Pancreas (tissue), 10 donors: ENCODE data around the gene ST3GAL4. TPM values are rescaled to one million over a fixed set of nuclear protein-coding genes. Genes with fewer than 3 reads are reported as not detected.
"Not testable (repeated sequence)": the region's sequence is repeated elsewhere in the genome, so short reads cannot be mapped to it uniquely, and the experiment has no call there.

Source experiments
- ATAC-seq, 4 donors: fragments of 200-7000 bp; cut with Tn5 transposase; one replicate each; pipeline versions ENCODE4 v1.8.0 to v1.9.1; 2020; ENCODE audit warnings: mild to moderate bottlenecking in 4 of 4, moderate library complexity in 4 of 4
- DNase-seq, 6 donors: peaks; one replicate each; pipeline ENCODE4 v3.0.0-alpha.2; 2020
- FAIRE-seq: peaks from 2 replicates; lab custom pipeline; 2012; peaks lifted over from hg19 to GRCh38; lab: Jason Lieb, UNC
- H3K27ac ChIP-seq, 4 donors: fragments of 200-600 bp; sonication (generic); 1 replicate in 3 of 4; 2 replicates in 1 of 4; pipeline versions ENCODE4 v1.5.0 to v1.8.0; 2020
- H3K27me3 ChIP-seq, 4 donors: fragments of 200-600 bp; one replicate each; pipeline ENCODE4 v1.8.0; 2021
- H3K36me3 ChIP-seq, 3 donors: fragments of 200-600 bp; sonication (generic) in 1 of 3; one replicate each; pipeline versions ENCODE4 v1.5.0 to v1.8.0; 2020 to 2021
- H3K4me1 ChIP-seq, 3 donors: fragments of 200-600 bp; one replicate each; pipeline ENCODE4 v1.8.0; 2021
- H3K4me3 ChIP-seq, 4 donors: fragments of 200-600 bp; sonication (generic) in 2 of 4; one replicate each; pipeline versions ENCODE4 v1.5.0 to v1.8.0; 2020 to 2021
- H3K9me3 ChIP-seq, 4 donors: fragments of 200-600 bp; one replicate each; pipeline ENCODE4 v1.8.0; 2021
- WGBS, 2 donors: extraction: QIAGEN DNeasy Blood & Tissue Kit; methylation state at CpG; one replicate each; pipeline ENCODE4 v1.1.7; 2013; 5-methylcytosine and 5-hydroxymethylcytosine counted together
- intact Hi-C, 3 donors: fragments of 100-400 bp; cut with DNase I; formaldehyde crosslinking; loops; one replicate each; pipeline versions ENCODE4 v1.11.1 to v1.14.2; 2022
- polyA plus RNA-seq, 2 donors: library from polyadenylated mRNA; stranded (reverse); fragments of 200-250 nt; gene quantifications; one replicate each; pipeline ENCODE4 v1.2.3, GENCODE V29; 2013
- total RNA-seq, 6 donors: library from RNA; stranded (reverse); fragmentation: NEBNext Ultra II Directional in 4 of 6; extraction: Animal tissue kit (Norgen Biotek cat#: 25700) in 4 of 6; gene quantifications; one replicate each; pipeline versions ENCODE4 v1.2.1 to v1.2.4, GENCODE V29; 2021 to 2023
- TF ChIP-seq, protein P1 (sequence below), 4 donors: fragments of 200-600 bp; sonication (generic) in 3 of 4; IDR thresholded peaks; one replicate each; pipeline versions ENCODE4 v1.5.0 to v1.8.0; 2021; ENCODE audit warnings: antibody characterized with exemption in 4 of 4
- donor health status: healthy with polysubstance abuse.
- donor health status: DM: no; HTN: no; CAD: no; lungs with moderate emphysema.
- donor health status: DM: no; HTN: no; CAD: no.
- donor health status: control.
- donor health status: control.
- donor health status: Bipolar disorder and iron deficiency.
- donor health status: DM: yes; HTN: yes; CAD: no.
- donor health status: DM: no; HTN: no; CAD: no.
- donor health status: DM: no; HTN: no; CAD: no.
- donor health status: DM: yes; HTN: yes; CAD: no.

Gene ST3GAL4
- total and polyA plus RNA-seq, 8 donors, result 2.6 to 12.9 (median 9.4) TPM

GRCh38 chr11:126378763-126379162, 23.3 kb downstream of the ST3GAL4 start:
- 58 to 63% methylated on average over 4 of the region's 4 CpGs for WGBS, 2 donors

GRCh38 chr11:126380909-126381308, 25.4 kb downstream of the ST3GAL4 start:
- Histone ChIP-seq H3K9me3 (no peaks in the 10 kb centered on the region), H3K4me3 (no peak overlapping the region), H3K27me3 (no peaks in the 10 kb centered on the region), H3K4me1 (no peaks in the 10 kb centered on the region), H3K27ac (no peak overlapping the region), H3K36me3 (no peaks in the 10 kb centered on the region)
- 88% methylated on average over 4 of the region's 4 CpGs for WGBS, 2 donors
- intact Hi-C loops, result no loop called here
- DNase-seq (peak in 1 of 6 donors; percentile 34), FAIRE-seq (no peak), ATAC-seq (no peak)
- TF ChIP-seq, protein P1, sequence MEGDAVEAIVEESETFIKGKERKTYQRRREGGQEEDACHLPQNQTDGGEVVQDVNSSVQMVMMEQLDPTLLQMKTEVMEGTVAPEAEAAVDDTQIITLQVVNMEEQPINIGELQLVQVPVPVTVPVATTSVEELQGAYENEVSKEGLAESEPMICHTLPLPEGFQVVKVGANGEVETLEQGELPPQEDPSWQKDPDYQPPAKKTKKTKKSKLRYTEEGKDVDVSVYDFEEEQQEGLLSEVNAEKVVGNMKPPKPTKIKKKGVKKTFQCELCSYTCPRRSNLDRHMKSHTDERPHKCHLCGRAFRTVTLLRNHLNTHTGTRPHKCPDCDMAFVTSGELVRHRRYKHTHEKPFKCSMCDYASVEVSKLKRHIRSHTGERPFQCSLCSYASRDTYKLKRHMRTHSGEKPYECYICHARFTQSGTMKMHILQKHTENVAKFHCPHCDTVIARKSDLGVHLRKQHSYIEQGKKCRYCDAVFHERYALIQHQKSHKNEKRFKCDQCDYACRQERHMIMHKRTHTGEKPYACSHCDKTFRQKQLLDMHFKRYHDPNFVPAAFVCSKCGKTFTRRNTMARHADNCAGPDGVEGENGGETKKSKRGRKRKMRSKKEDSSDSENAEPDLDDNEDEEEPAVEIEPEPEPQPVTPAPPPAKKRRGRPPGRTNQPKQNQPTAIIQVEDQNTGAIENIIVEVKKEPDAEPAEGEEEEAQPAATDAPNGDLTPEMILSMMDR (IDR thresholded peaks at IDR 0.05), result no peak

More at GRCh38 chr11:126378763-126379162, 23.3 kb downstream of the ST3GAL4 start:
- ATAC-seq (no peak), FAIRE-seq (no peak), DNase-seq (no peak)
- H3K36me3 ChIP-seq, result no peaks in the 10 kb centered on the region
- no peaks in the 10 kb centered on the region for H3K4me1 ChIP-seq
- TF ChIP-seq, protein P1 (IDR thresholded peaks at IDR 0.05), result no peak
- no peak overlapping the region for H3K4me3 ChIP-seq
- H3K27me3 ChIP-seq, result no peaks in the 10 kb centered on the region
- H3K27ac ChIP-seq, result no peak overlapping the region
- H3K9me3 ChIP-seq, result no peaks in the 10 kb centered on the region
- intact Hi-C loops, result no loop called here

- DNase-seq, result peak in 1 of 6 donors; percentile 15
- H3K4me3 ChIP-seq, H3K9me3 ChIP-seq, H3K27ac ChIP-seq, FAIRE-seq, H3K36me3 ChIP-seq, H3K4me1 ChIP-seq, intact Hi-C loops, ATAC-seq, H3K27me3 ChIP-seq: not testable (repeated sequence)
- 58 to 82% methylated on average over 4 to 5 of the region's 10 CpGs for WGBS, 2 donors
These were observed 26.5 kb downstream of the ST3GAL4 start for GRCh38 chr11:126381960-126382359.

GRCh38 chr11:126382641-126383040, 27.2 kb downstream of the ST3GAL4 start:
- H3K36me3 ChIP-seq, H3K27me3 ChIP-seq, FAIRE-seq, intact Hi-C loops, H3K9me3 ChIP-seq, H3K4me3 ChIP-seq, H3K4me1 ChIP-seq, H3K27ac ChIP-seq, ATAC-seq: not testable (repeated sequence)
- WGBS, 2 donors, result 91 to 92% methylated on average over 4 of the region's 4 CpGs
- peak in 1 of 6 donors; percentile 42 for DNase-seq

DNA sequence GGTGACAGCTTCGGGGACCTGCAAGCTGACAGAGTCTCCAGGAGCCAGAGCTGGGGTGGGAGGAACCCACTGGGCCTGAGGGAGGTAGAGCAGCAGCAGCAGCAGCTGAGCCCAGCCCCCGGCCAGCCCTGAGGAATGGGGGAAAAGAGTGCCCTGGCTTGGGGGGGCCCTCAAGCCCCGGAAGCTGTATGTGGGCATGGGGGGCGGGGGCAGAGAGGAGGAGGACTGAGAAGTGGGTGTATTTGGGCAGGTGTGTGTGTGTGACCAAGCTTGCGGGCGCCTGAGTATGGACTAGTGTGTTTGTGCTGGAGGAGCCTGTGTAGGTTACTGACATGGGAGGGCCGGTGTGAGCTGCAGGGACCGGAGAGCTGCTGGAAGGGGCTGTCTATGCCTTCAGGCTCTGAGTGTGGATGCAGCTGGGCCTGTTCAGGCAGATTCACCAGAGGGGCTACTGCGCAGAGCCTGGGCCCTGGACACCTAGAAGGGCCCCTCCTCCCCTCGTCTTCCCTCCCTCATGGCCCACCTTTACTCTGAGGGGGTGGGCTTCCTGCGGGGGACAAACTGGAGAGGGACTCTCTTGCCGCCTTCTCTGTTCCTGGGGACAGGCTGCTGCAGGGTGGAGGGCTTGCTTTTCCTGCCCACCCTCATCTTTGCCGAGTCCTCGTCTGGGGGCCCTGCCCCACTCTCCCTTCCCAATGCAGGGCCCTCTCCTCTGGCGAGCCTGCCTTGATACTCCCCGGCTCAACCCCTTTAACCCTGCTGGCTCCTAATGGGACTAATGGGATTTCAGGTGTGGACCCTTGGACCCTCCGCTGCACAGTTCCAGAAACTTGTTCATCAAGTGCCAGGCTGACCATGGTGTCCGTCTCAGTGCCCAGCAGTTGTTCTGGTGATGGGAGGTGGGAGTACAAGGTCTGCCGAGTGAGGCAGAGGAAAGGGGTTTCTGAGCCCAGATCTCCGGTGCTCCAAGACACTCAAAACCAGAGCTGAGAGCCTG, 28.2 kb downstream of the ST3GAL4 start:
- TF ChIP-seq, protein P1 (IDR thresholded peaks at IDR 0.05), result no peak
- ATAC-seq, result no peak

More for the DNA sequence above, 28.2 kb downstream of the ST3GAL4 start:
- intact Hi-C loops, result no loop called here
- FAIRE-seq (no peak), DNase-seq (peak in 1 of 6 donors; percentile 44)
- H3K9me3 ChIP-seq, result no peaks in the 10 kb centered on the region
- no peaks in the 10 kb centered on the region for H3K36me3 ChIP-seq
- H3K4me1 ChIP-seq, result peaks cover 0 to 3% (median 0%) of the 10 kb centered on the region in 3 donors
- H3K27me3 ChIP-seq, result no peaks in the 10 kb centered on the region
- no peak overlapping the region for H3K27ac ChIP-seq
- 81 to 87% methylated on average over 19 to 20 of the region's 20 CpGs for WGBS, 2 donors
- H3K4me3 ChIP-seq, result no peak overlapping the region
